ENCODE data around the gene BCAR1. TPM values are rescaled to one million over a fixed set of nuclear protein-coding genes. Genes with fewer than 3 reads are reported as not detected.

The BCAR1 gene
- total and polyA plus RNA-seq, 2 of the 13 experiments (the other 11 are each of a cell fraction or from before 2014, with no cell fraction given) = 48.1 to 51.7 TPM

GRCh38 chr16:75265911-75266701 is 14.7 kb upstream of the BCAR1 start:
- ChIA-PET CTCF (ENCODE audit: low intra/inter-chr PET ratio, low total read pairs) (no interaction called here), POLR2A (interaction anchor here (1.2 to 9.3 kb wide), 8 partner anchors 14 to 46 kb away, joined by 3 to 151 read pairs (median 5); partner anchors contain the start of gene BCAR1)
- peak; percentile 30 for ATAC-seq
- H3K36me3 ChIP-seq (replicated peaks in 1 of 2; ENCODE audit: control insufficient read depth in 1 of 2, insufficient read depth in 2 of 2, low read length in 2 of 2) = peaks cover 0 to 3% of the 10 kb centered on the region in 2 experiments; a peak in 1 of 5 replicates
- in situ Hi-C loops (cut with HindIII; ENCODE audit: extremely low pct_ligation_motif_present, low pct_unique_long_range_greater_than_20kb) = loop anchor here (5.0 kb wide), 1 partner anchor 41 kb away; no protein-coding TSS in a partner anchor
- intact Hi-C loops (cut with micrococcal nuclease; ENCODE audit: unreplicated experiment) = loop anchor here (1.0 to 2.0 kb wide), 2 partner anchors 21 to 33 kb away; no protein-coding TSS in a partner anchor
- H3K9ac ChIP-seq (ENCODE audit: insufficient read depth, low read depth, low read length) = peak overlapping the region; percentile 96
- 17% methylated on average over 23 of the region's 62 CpGs for WGBS (ENCODE audit: low lambda C conversion rate)
- no peak overlapping the region for H2AFZ ChIP-seq (ENCODE audit: low read length)
- H3K4me3 ChIP-seq (replicated peaks in 1 of 3; ENCODE audit: insufficient read depth in 1 of 3, low read depth in 2 of 3, low read length in 3 of 3) = peak overlapping the region; percentile 92 to 99 (median 96)
- H3K27ac ChIP-seq (ENCODE audit: extremely low read length, insufficient read depth, low read length) = peak overlapping the region; percentile 75
- peaks cover 69% of the 10 kb centered on the region for H3K4me1 ChIP-seq (ENCODE audit: insufficient read depth, low read length)
- BruUV-seq (replicated peaks) = TSS peak; percentile 79
- peak overlapping the region; percentile 98 for H3K4me2 ChIP-seq (ENCODE audit: low read depth, low read length)
- H4K20me1 ChIP-seq (ENCODE audit: insufficient read depth, low read length) = peaks cover 28% of the 10 kb centered on the region
- H3K27me3 ChIP-seq (ENCODE audit: control insufficient read depth in 1 of 2, insufficient read depth in 2 of 2, low read length in 2 of 2) = no peaks in the 10 kb centered on the region
- H3K9me3 ChIP-seq (ENCODE audit: low read length) = no peaks in the 10 kb centered on the region
- H3K79me2 ChIP-seq (ENCODE audit: insufficient read depth, low read length) = peaks cover 44% of the 10 kb centered on the region
- no peak for FAIRE-seq
- DNase-seq (ENCODE audit: low spot score) = peak; percentile 84
- TF ChIP-seq ZNF160 (CRISPR knock-in tag; IDR thresholded peaks at IDR 0.05) = peak; percentile 80
- no peak for TF ChIP-seq ZNF24 (IDR thresholded peaks at IDR 0.05)
- TF ChIP-seq ELF3 (CRISPR knock-in tag; IDR thresholded peaks at IDR 0.05) = no peak
- TF ChIP-seq BHLHE40 (IDR thresholded peaks at IDR 0.05; ENCODE audit: low read length) = no peak
- TF ChIP-seq HIVEP1 (CRISPR knock-in tag; IDR thresholded peaks at IDR 0.05) = peak; percentile 79
- TF ChIP-seq ZNF207 (IDR thresholded peaks at IDR 0.05; ENCODE audit: borderline replicate concordance) = no peak
- no peak; the same call in 1 of the 2 replicates for TF ChIP-seq TBP (CRISPR knock-in tag; IDR thresholded peaks at IDR 0.05)
- peak; percentile 69; the same call in 1 of the 2 replicates for TF ChIP-seq CBFB (CRISPR knock-in tag; IDR thresholded peaks at IDR 0.05)
- TF ChIP-seq ZNF124 (CRISPR knock-in tag; IDR thresholded peaks at IDR 0.05) = 0 out of 2 replicates have a peak, but pooled peaks have one; percentile 51
- TF ChIP-seq KDM5A (IDR thresholded peaks at IDR 0.05; ENCODE audit: borderline replicate concordance, low read length) = no peak
- no peak; the same call in 1 of the 2 replicates for TF ChIP-seq CREBL2 (CRISPR knock-in tag; IDR thresholded peaks at IDR 0.05; ENCODE audit: borderline replicate concordance)
- no peak for TF ChIP-seq ZNF20 (CRISPR knock-in tag; IDR thresholded peaks at IDR 0.05)
- no peak for TF ChIP-seq LBX2 (CRISPR knock-in tag; IDR thresholded peaks at IDR 0.05; ENCODE audit: borderline replicate concordance)
- no peak for TF ChIP-seq USF2 (IDR thresholded peaks at IDR 0.05; ENCODE audit: low read depth, low read length)
- no peak for TF ChIP-seq USF2 (CRISPR knock-in tag; IDR thresholded peaks at IDR 0.05; ENCODE audit: borderline replicate concordance)
- TF ChIP-seq PITX1 (CRISPR knock-in tag; IDR thresholded peaks at IDR 0.05) = peak; percentile 73; the same call in 1 of the 2 replicates
- no peak for TF ChIP-seq TRAFD1 (CRISPR knock-in tag; IDR thresholded peaks at IDR 0.05; ENCODE audit: borderline replicate concordance)
- TF ChIP-seq ATRX (CRISPR knock-in tag; IDR thresholded peaks at IDR 0.05; ENCODE audit: borderline replicate concordance) = no peak
- peak; percentile 89 for TF ChIP-seq TMF1 (CRISPR knock-in tag; IDR thresholded peaks at IDR 0.05; ENCODE audit: low read depth)
- TF ChIP-seq MED8 (CRISPR knock-in tag; IDR thresholded peaks at IDR 0.05; ENCODE audit: insufficient replicate concordance) = peak; percentile 77
- no peak for TF ChIP-seq MTA3 (CRISPR knock-in tag; IDR thresholded peaks at IDR 0.05)

Data from HepG2 (cell line).